Measurements from ENCODE around the gene LYL1.

Gene LYL1

GRCh38 chr19:13082192-13083007 is 20.3 kb downstream of the LYL1 start:
- Mint-ChIP-seq H3K27ac (no peak overlapping the region), H3K27me3 (no peaks in the 10 kb centered on the region), H3K4me1 (ENCODE audit: low read depth) (peaks cover 2% of the 10 kb centered on the region), H3K4me3 (no peak overlapping the region), H3K36me3 (no peaks in the 10 kb centered on the region), H3K9me3 (ENCODE audit: low read depth) (no peaks in the 10 kb centered on the region)

GRCh38 chr19:13079542-13079986 is 23.1 kb downstream of the LYL1 start:
- no peak overlapping the region for H3K4me3 Mint-ChIP-seq
- H3K27me3 Mint-ChIP-seq: no peaks in the 10 kb centered on the region
- H3K27ac Mint-ChIP-seq: no peak overlapping the region
- H3K36me3 Mint-ChIP-seq: peaks cover 2% of the 10 kb centered on the region
- H3K4me1 Mint-ChIP-seq (ENCODE audit: low read depth): peaks cover 2% of the 10 kb centered on the region
- H3K9me3 Mint-ChIP-seq (ENCODE audit: low read depth): no peaks in the 10 kb centered on the region

GRCh38 chr19:13078897-13079541 is 23.6 kb downstream of the LYL1 start:
- Mint-ChIP-seq H3K4me3 (no peak overlapping the region), H3K9me3 (ENCODE audit: low read depth) (no peaks in the 10 kb centered on the region), H3K27me3 (no peaks in the 10 kb centered on the region), H3K27ac (no peak overlapping the region), H3K4me1 (ENCODE audit: low read depth) (peaks cover 2% of the 10 kb centered on the region), H3K36me3 (peaks cover 2% of the 10 kb centered on the region)

GRCh38 chr19:13078381-13078780 is 24.3 kb downstream of the LYL1 start:
- Mint-ChIP-seq H3K27ac (no peak overlapping the region), H3K9me3 (ENCODE audit: low read depth) (no peaks in the 10 kb centered on the region), H3K4me1 (ENCODE audit: low read depth) (peaks cover 2% of the 10 kb centered on the region), H3K27me3 (no peaks in the 10 kb centered on the region), H3K36me3 (peaks cover 2% of the 10 kb centered on the region), H3K4me3 (no peak overlapping the region)

- Mint-ChIP-seq H3K36me3 (peaks cover 2% of the 10 kb centered on the region), H3K4me1 (ENCODE audit: low read depth) (peaks cover 2% of the 10 kb centered on the region), H3K27me3 (no peaks in the 10 kb centered on the region), H3K9me3 (ENCODE audit: low read depth) (no peaks in the 10 kb centered on the region), H3K27ac (no peak overlapping the region), H3K4me3 (no peak overlapping the region)
These were observed 25.4 kb downstream of the LYL1 start for GRCh38 chr19:13077240-13077639.

GRCh38 chr19:13076787-13077186 is 25.9 kb downstream of the LYL1 start:
- no peak overlapping the region for H3K4me3 Mint-ChIP-seq
- no peaks in the 10 kb centered on the region for H3K27me3 Mint-ChIP-seq
- H3K27ac Mint-ChIP-seq: no peak overlapping the region
- no peaks in the 10 kb centered on the region for H3K9me3 Mint-ChIP-seq (ENCODE audit: low read depth)
- peaks cover 2% of the 10 kb centered on the region for H3K36me3 Mint-ChIP-seq
- H3K4me1 Mint-ChIP-seq (ENCODE audit: low read depth): peaks cover 2% of the 10 kb centered on the region

- H3K27me3 Mint-ChIP-seq: no peaks in the 10 kb centered on the region
- H3K36me3 Mint-ChIP-seq: peaks cover 2% of the 10 kb centered on the region
- H3K4me1 Mint-ChIP-seq (ENCODE audit: low read depth): peaks cover 2% of the 10 kb centered on the region
- no peak overlapping the region for H3K27ac Mint-ChIP-seq
- no peaks in the 10 kb centered on the region for H3K9me3 Mint-ChIP-seq (ENCODE audit: low read depth)
- no peak overlapping the region for H3K4me3 Mint-ChIP-seq
These were observed 26.3 kb downstream of the LYL1 start for GRCh38 chr19:13076320-13076719.

GRCh38 chr19:13074378-13074777 is 28.3 kb downstream of the LYL1 start:
- H3K4me3 Mint-ChIP-seq: no peak overlapping the region
- peaks cover 2% of the 10 kb centered on the region for H3K36me3 Mint-ChIP-seq
- H3K9me3 Mint-ChIP-seq (ENCODE audit: low read depth): no peaks in the 10 kb centered on the region
- no peak overlapping the region for H3K27ac Mint-ChIP-seq
- peaks cover 2% of the 10 kb centered on the region for H3K4me1 Mint-ChIP-seq (ENCODE audit: low read depth)
- H3K27me3 Mint-ChIP-seq: no peaks in the 10 kb centered on the region

GRCh38 chr19:13073263-13073662 is 29.4 kb downstream of the LYL1 start:
- no peaks in the 10 kb centered on the region for H3K4me1 Mint-ChIP-seq (ENCODE audit: low read depth)
- H3K4me3 Mint-ChIP-seq: no peak overlapping the region

GRCh38 chr19:13072188-13072908 is 30.3 kb downstream of the LYL1 start:
- Mint-ChIP-seq H3K4me3 (no peak overlapping the region), H3K36me3 (peaks cover 2% of the 10 kb centered on the region), H3K4me1 (ENCODE audit: low read depth) (no peaks in the 10 kb centered on the region), H3K27me3 (no peaks in the 10 kb centered on the region), H3K27ac (no peak overlapping the region), H3K9me3 (ENCODE audit: low read depth) (no peaks in the 10 kb centered on the region)

More at GRCh38 chr19:13073263-13073662, 29.4 kb downstream of the LYL1 start:
- Mint-ChIP-seq H3K27ac (no peak overlapping the region), H3K9me3 (ENCODE audit: low read depth) (no peaks in the 10 kb centered on the region), H3K27me3 (no peaks in the 10 kb centered on the region), H3K36me3 (peaks cover 2% of the 10 kb centered on the region)

- no peaks in the 10 kb centered on the region for H3K4me1 Mint-ChIP-seq (ENCODE audit: low read depth)
These were observed 31.0 kb downstream of the LYL1 start for GRCh38 chr19:13071444-13072187.

GRCh38 chr19:13070425-13071140 is 32.1 kb downstream of the LYL1 start:
- H3K27ac Mint-ChIP-seq: no peak overlapping the region
- no peaks in the 10 kb centered on the region for H3K4me1 Mint-ChIP-seq (ENCODE audit: low read depth)
- H3K36me3 Mint-ChIP-seq: peaks cover 2% of the 10 kb centered on the region
- H3K4me3 Mint-ChIP-seq: no peak overlapping the region
- no peaks in the 10 kb centered on the region for H3K27me3 Mint-ChIP-seq
- no peaks in the 10 kb centered on the region for H3K9me3 Mint-ChIP-seq (ENCODE audit: low read depth)

More at GRCh38 chr19:13071444-13072187, 31.0 kb downstream of the LYL1 start:
- Mint-ChIP-seq H3K4me3 (no peak overlapping the region), H3K27ac (no peak overlapping the region), H3K9me3 (ENCODE audit: low read depth) (no peaks in the 10 kb centered on the region), H3K36me3 (peaks cover 2% of the 10 kb centered on the region), H3K27me3 (no peaks in the 10 kb centered on the region)

- H3K27me3 Mint-ChIP-seq: no peaks in the 10 kb centered on the region
- H3K4me3 Mint-ChIP-seq: no peak overlapping the region
- H3K9me3 Mint-ChIP-seq (ENCODE audit: low read depth): no peaks in the 10 kb centered on the region
- no peaks in the 10 kb centered on the region for H3K4me1 Mint-ChIP-seq (ENCODE audit: low read depth)
- H3K36me3 Mint-ChIP-seq: no peaks in the 10 kb centered on the region
- H3K27ac Mint-ChIP-seq: no peak overlapping the region
These were observed 33.0 kb downstream of the LYL1 start for GRCh38 chr19:13069415-13070359.

Data from activated naive CD8-positive, alpha-beta T cell (primary cell).